Panc1 (cell line): ENCODE results near the gene GOLGA8H. TPM values are rescaled to one million over a fixed set of nuclear protein-coding genes. Genes with fewer than 3 reads are reported as not detected.
"Not testable (repeated sequence)": the region's sequence is repeated elsewhere in the genome, so short reads cannot be mapped to it uniquely, and the experiment has no call there.

Experiments used
- ATAC-seq: fragments of 200-7000 bp; cut with Tn5 transposase; 2 replicates; pipeline ENCODE4 v1.9.1; 2020; ENCODE audit warnings: mild to moderate bottlenecking, moderate library complexity
- BruUV-seq: library from RNA; stranded (reverse); fragments of 400-500 nt; replicated peaks from 2 replicates; lab custom pipeline; 2021; lab: Mats Ljungman, UMichigan
- CTCF ChIA-PET: fragments of 300-600 bp; sonication (Branson Sonifier 250); formaldehyde crosslinking; loops from one replicate; lab custom pipeline; 2022; ENCODE audit warnings: antibody characterized with exemption; lab: Charles Lee
- POLR2A ChIA-PET: fragments of 300-600 bp; sonication (Branson Sonifier 250); formaldehyde crosslinking; loops from one replicate; lab custom pipeline; 2022; ENCODE audit warnings: antibody characterized with exemption; lab: Charles Lee
- DNase-seq: peaks from one replicate; pipeline ENCODE4 v3.0.0-alpha.2; 2010; ENCODE audit warnings: low read depth, low spot score
- H3K27ac ChIP-seq: 2 replicates; pipeline ENCODE4 v1.5.1; 2011; ENCODE audit warnings: mild to moderate bottlenecking, low read length, inconsistent platforms
- H3K27me3 ChIP-seq: fragments of 200-500 bp; sonication (Bioruptor generic); 2 replicates; pipeline ENCODE4 v1.6.0; 2014; ENCODE audit warnings: low read length, inconsistent platforms; ENCODE audit not compliant: control insufficient read depth, insufficient read depth
- H3K36me3 ChIP-seq: fragments of 200-500 bp; sonication (Bioruptor generic); 2 replicates; pipeline ENCODE4 v1.5.1; 2014; ENCODE audit warnings: inconsistent platforms, mild to moderate bottlenecking, low read length, moderate library complexity; ENCODE audit not compliant: control insufficient read depth, insufficient read depth
- H3K4me1 ChIP-seq: 2 replicates; pipeline ENCODE4 v1.5.1; 2011; ENCODE audit warnings: inconsistent platforms, mild to moderate bottlenecking, low read length, moderate library complexity; ENCODE audit not compliant: control insufficient read depth, insufficient read depth
- H3K4me3 ChIP-seq, 2 experiments: 2 replicates each; pipeline ENCODE4 v1.5.1; 2011 to 2012; ENCODE audit warnings: low read depth in 2 of 2, low read length in 2 of 2, mild to moderate bottlenecking in 2 of 2, inconsistent platforms in 1 of 2, moderate library complexity in 1 of 2
- H3K9me3 ChIP-seq: fragments of 200-500 bp; sonication (Bioruptor generic); 2 replicates; pipeline ENCODE4 v1.5.1; 2014; ENCODE audit warnings: low read depth, mild to moderate bottlenecking, inconsistent platforms, low read length, moderate library complexity; ENCODE audit not compliant: control insufficient read depth, insufficient read depth
- in situ Hi-C: cut with HindIII; loops from 2 replicates; pipeline ENCODE4 v1.10.0; 2016; ENCODE audit warnings: low sequenced_read_pairs, low pct_unique_long_range_greater_than_20kb
- intact Hi-C: fragments of 100-400 bp; cut with micrococcal nuclease; formaldehyde crosslinking; loops from one replicate; pipeline ENCODE4 v1.10.0; 2022; ENCODE audit not compliant: unreplicated experiment
- total RNA-seq: library from RNA; stranded (reverse); gene quantifications from one replicate; pipeline ENCODE4 v1.2.1, GENCODE V29; 2021; ENCODE audit not compliant: unreplicated experiment
- TF ChIP-seq, protein P1 (sequence below): fragments of 450-650 bp; IDR thresholded peaks from 2 replicates; pipeline ENCODE4 v1.5.1; 2017; ENCODE audit warnings: mild to moderate bottlenecking

GOLGA8H gene
- total RNA-seq, 1 experiment from 2014 or later = 1.5 TPM

GRCh38 chr15:30612271-30612670 lies 8.4 kb downstream of the GOLGA8H start:
- H3K27me3 ChIP-seq, H3K4me3 ChIP-seq, ATAC-seq, intact Hi-C loops, DNase-seq, in situ Hi-C loops, H3K9me3 ChIP-seq, H3K36me3 ChIP-seq, H3K4me1 ChIP-seq, CTCF ChIA-PET, POLR2A ChIA-PET, BruUV-seq, H3K27ac ChIP-seq: not testable (repeated sequence)

DNA sequence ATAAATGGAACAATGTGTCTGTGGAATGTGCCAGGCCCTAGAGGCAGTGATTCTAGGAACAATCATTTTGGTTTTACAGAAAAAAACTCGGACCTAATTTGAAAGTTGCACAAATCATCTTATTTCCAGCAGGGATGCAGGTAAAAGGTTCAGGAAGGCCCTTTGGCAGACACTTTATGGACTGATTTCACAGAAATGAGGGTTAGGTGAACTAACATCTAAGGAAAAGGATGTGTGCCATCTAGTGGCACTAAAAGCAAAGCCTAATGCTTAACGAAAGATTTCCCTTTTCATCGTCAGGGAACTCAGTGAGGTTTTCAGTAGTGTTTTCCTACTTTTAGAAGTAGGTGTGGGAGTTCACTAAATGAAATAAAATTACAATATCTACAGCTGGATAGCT lies 17.5 kb downstream of the GOLGA8H start:
- DNase-seq, H3K4me1 ChIP-seq, in situ Hi-C loops, H3K36me3 ChIP-seq, BruUV-seq, H3K27ac ChIP-seq, H3K27me3 ChIP-seq, CTCF ChIA-PET, H3K9me3 ChIP-seq, H3K4me3 ChIP-seq, POLR2A ChIA-PET, intact Hi-C loops: not testable (repeated sequence)
- TF ChIP-seq, protein P1, sequence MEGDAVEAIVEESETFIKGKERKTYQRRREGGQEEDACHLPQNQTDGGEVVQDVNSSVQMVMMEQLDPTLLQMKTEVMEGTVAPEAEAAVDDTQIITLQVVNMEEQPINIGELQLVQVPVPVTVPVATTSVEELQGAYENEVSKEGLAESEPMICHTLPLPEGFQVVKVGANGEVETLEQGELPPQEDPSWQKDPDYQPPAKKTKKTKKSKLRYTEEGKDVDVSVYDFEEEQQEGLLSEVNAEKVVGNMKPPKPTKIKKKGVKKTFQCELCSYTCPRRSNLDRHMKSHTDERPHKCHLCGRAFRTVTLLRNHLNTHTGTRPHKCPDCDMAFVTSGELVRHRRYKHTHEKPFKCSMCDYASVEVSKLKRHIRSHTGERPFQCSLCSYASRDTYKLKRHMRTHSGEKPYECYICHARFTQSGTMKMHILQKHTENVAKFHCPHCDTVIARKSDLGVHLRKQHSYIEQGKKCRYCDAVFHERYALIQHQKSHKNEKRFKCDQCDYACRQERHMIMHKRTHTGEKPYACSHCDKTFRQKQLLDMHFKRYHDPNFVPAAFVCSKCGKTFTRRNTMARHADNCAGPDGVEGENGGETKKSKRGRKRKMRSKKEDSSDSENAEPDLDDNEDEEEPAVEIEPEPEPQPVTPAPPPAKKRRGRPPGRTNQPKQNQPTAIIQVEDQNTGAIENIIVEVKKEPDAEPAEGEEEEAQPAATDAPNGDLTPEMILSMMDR = peak; percentile 49
- ATAC-seq = peak; percentile 35; the same call in 1 of the 2 replicates

GRCh38 chr15:30625436-30626193 lies 21.8 kb downstream of the GOLGA8H start, which contains the start of gene ARHGAP11B:
Gene ARHGAP11B (plus strand): TSS chr15:30626128.
- CTCF ChIA-PET, H3K9me3 ChIP-seq, H3K4me1 ChIP-seq, intact Hi-C loops, H3K27me3 ChIP-seq, H3K36me3 ChIP-seq, in situ Hi-C loops, BruUV-seq, POLR2A ChIA-PET: not testable (repeated sequence)
- Histone ChIP-seq H3K27ac (peak within 1 kb of the TSS; percentile 96), H3K4me3 (peak within 1 kb of the TSS; percentile 61 to 77)
- DNase-seq (peak; percentile 93), ATAC-seq (peak; percentile 96)

DNA sequence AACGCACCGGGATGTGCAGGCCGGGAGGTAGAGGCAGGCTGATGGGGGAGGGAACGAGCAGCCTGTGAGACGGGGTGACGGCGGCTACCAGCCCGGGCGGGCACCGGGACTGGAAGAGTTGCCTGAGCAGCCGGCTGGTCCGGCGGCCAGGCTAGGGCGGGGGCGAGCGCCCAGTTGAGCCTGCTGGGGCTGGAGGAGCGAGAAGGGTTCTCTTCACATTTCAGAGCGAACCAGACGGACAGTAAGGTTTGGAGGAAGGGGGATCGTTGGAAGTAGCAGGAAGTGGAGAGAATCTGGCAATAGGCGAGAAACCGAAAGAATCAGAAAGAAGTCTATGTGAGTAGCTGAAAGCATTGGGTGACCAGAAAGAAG lies 22.4 kb downstream of the GOLGA8H start:
- DNase-seq, intact Hi-C loops, BruUV-seq, H3K9me3 ChIP-seq, CTCF ChIA-PET, H3K36me3 ChIP-seq, POLR2A ChIA-PET, in situ Hi-C loops, H3K27me3 ChIP-seq, H3K4me1 ChIP-seq: not testable (repeated sequence)
- peak overlapping the region; percentile 61 to 77 for H3K4me3 ChIP-seq
- H3K27ac ChIP-seq = peak overlapping the region; percentile 96
- peak; percentile 61; the same call in 1 of the 2 replicates for ATAC-seq

DNA sequence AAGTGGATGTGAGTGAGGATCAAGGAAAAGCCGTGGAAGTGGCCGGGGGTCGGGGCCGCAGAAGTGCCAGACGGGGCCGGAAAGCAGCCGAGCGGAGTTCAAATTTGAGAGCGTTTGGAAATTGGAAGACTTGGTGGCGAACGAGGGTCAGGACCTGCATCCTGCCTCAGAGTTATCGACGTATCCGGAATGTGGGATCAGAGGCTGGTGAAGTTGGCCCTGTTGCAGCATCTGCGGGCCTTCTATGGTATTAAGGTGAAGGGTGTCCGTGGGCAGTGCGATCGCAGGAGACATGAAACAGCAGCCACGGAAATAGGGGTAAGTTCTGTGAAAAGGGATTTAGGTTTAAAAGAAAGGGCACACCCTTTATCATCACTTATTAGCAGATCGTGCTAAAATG lies 22.8 kb downstream of the GOLGA8H start:
- peak overlapping the region; percentile 61 to 77 for H3K4me3 ChIP-seq
- in situ Hi-C loops, H3K9me3 ChIP-seq, H3K4me1 ChIP-seq, BruUV-seq, ATAC-seq, DNase-seq, CTCF ChIA-PET, H3K36me3 ChIP-seq, POLR2A ChIA-PET, H3K27me3 ChIP-seq, intact Hi-C loops: not testable (repeated sequence)
- peak overlapping the region; percentile 96 for H3K27ac ChIP-seq
